ENCODE measurements around the gene CBFA2T3. TPM values are rescaled to one million over a fixed set of nuclear protein-coding genes. Genes with fewer than 3 reads are reported as not detected.

Gene CBFA2T3
- total and polyA plus RNA-seq, 2 of the 8 experiments (the other 6 are each of a cell fraction or from before 2014, with no cell fraction given) = 0.51 to 1.3 TPM

DNA sequence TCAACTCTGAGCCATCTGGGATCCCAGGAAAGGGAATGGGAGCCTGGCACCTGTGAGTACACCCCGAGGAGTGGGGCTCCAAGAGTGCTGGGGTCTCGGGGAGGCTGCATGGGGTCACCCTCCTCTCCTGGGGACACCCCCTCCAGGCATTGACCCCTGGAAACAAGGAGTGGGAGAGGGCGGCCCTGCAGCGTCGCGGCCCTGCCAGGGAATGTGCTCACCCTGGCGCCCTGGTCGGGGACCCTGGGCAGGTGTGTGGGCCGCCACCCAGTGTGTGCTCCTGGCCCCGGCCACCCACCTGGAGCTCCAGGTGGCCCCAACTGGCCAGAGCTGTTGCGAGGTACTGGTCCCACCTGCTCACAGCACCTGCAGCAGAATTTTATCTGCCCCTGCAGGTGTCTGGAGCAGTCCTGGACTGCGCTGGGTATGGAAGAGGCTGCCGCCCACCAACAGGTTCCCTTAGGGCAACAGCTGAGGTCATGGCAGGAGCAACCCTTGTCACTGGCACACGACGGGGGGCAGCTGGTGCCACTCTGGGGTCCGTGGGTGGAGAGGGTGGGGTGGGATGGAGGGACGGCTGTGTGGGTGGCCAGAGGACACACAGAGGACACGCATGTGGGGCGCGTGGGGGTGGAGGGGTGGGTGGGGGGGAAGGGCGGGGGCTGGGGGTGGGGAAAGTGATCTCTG is 105.1 kb downstream of the CBFA2T3 start:
- Histone ChIP-seq H2AFZ (ENCODE audit: low read length) (no peak overlapping the region), H4K91ac (replicated peaks; ENCODE audit: insufficient read length, low read length) (no peak overlapping the region), H3K27ac (ENCODE audit: low read depth, low read length) (no peak overlapping the region), H3K4me2 (ENCODE audit: insufficient read depth in 1 of 2, low read depth in 2 of 2, low read length in 2 of 2) (no peak overlapping the region), H4K20me1 (replicated peaks in 1 of 2; ENCODE audit: control insufficient read depth in 1 of 2, insufficient read depth in 2 of 2, low read length in 2 of 2) (no peaks in the 10 kb centered on the region), H3K79me1 (ENCODE audit: low read depth, low read length) (no peaks in the 10 kb centered on the region), H3K4me3 (ENCODE audit: extremely low read depth in 1 of 4, insufficient read depth in 2 of 4, low read depth in 3 of 4, low read length in 4 of 4) (no peak overlapping the region), H3K23ac (ENCODE audit: insufficient read length) (no peak overlapping the region), H3K56ac (replicated peaks; ENCODE audit: insufficient read length, low read depth, low read length) (no peak overlapping the region), H2BK15ac (ENCODE audit: low read length) (no peak overlapping the region), H3K23me2 (ENCODE audit: low read depth, low read length) (no peaks in the 10 kb centered on the region), H2BK20ac (ENCODE audit: low read length) (no peak overlapping the region), H3K14ac (ENCODE audit: insufficient read length) (no peak overlapping the region), H3K27me3 (replicated peaks in 1 of 4; ENCODE audit: control insufficient read depth in 3 of 4, extremely low read depth in 1 of 4, insufficient read depth in 3 of 4, low read length in 3 of 4) (no peaks in the 10 kb centered on the region), H3K18ac (ENCODE audit: extremely low read depth, low read length) (no peak overlapping the region), H4K8ac (ENCODE audit: extremely low read depth, insufficient read depth, low read length) (no peak overlapping the region), H3K9ac (replicated peaks in 1 of 4; ENCODE audit: extremely low read depth in 1 of 4, low read depth in 3 of 4, low read length in 3 of 4) (no peak overlapping the region), H2BK120ac (replicated peaks; ENCODE audit: low read depth, low read length) (no peak overlapping the region), H3K9me3 (ENCODE audit: insufficient read depth in 2 of 2, low read depth in 1 of 2, low read length in 1 of 2) (no peaks in the 10 kb centered on the region; a peak in 1 of 4 replicates), H3K36me3 (ENCODE audit: control insufficient read depth in 2 of 4, insufficient read depth in 4 of 4, low read length in 3 of 4) (no peaks in the 10 kb centered on the region), H2BK12ac (ENCODE audit: low read depth, low read length) (no peak overlapping the region), H3K4ac (replicated peaks; ENCODE audit: insufficient read length, low read depth, low read length) (no peak overlapping the region), H3K79me2 (ENCODE audit: control insufficient read depth in 1 of 2, insufficient read depth in 2 of 2, low read length in 2 of 2) (no peaks in the 10 kb centered on the region), H3K4me1 (replicated peaks in 1 of 4; ENCODE audit: control insufficient read depth in 3 of 4, insufficient read depth in 4 of 4, low read length in 3 of 4) (no peaks in the 10 kb centered on the region; a peak in 1 of 7 replicates), H2BK5ac (ENCODE audit: low read depth, low read length) (no peak overlapping the region), H4K5ac (ENCODE audit: insufficient read length, low read depth, low read length) (no peak overlapping the region), H2AK5ac (ENCODE audit: low read depth, low read length) (no peak overlapping the region)
- 91% methylated on average over 13 of the region's 21 CpGs; no CpG with 5 or more reads in 1 of the 2 experiments for WGBS, 2 experiments (ENCODE audit: extremely low coverage in 1 of 2, insufficient coverage in 1 of 2, insufficient read length in 1 of 2, insufficient replicate concordance in 2 of 2, low coverage in 1 of 2, low lambda C conversion rate in 2 of 2, missing lambda C conversion rate in 1 of 2)
- FAIRE-seq = no peak
- CTCF ChIA-PET (ENCODE audit: partially characterized antibody) = interaction anchor here (0.7 kb wide), 1 partner anchor 59 kb away, joined by 3 read pairs; no protein-coding TSS in a partner anchor
- POLR2A ChIA-PET (ENCODE audit: partially characterized antibody) = interaction anchor here (2.6 kb wide), 1 partner anchor 62 kb away, joined by 8 read pairs; no protein-coding TSS in a partner anchor
- DNase-seq (ENCODE audit: low read depth in 1 of 2, low spot score in 2 of 2) = no peak
- no peak for TF ChIP-seq EP300 (IDR thresholded peaks at IDR 0.05; ENCODE audit: borderline replicate concordance in 1 of 2, low read depth in 2 of 2, low read length in 2 of 2)
- no peak for TF ChIP-seq SIN3A (conservative IDR thresholded peaks at IDR 0.05 in 1 of 2, IDR thresholded peaks at IDR 0.05 in 1 of 2; ENCODE audit: low read depth in 1 of 2, low read length in 2 of 2)
- no peak for TF ChIP-seq POU5F1 (IDR thresholded peaks at IDR 0.05; ENCODE audit: low read depth, low read length)
- no peak for TF ChIP-seq SIRT6 (IDR thresholded peaks at IDR 0.05; ENCODE audit: low read length)
- no peak for TF ChIP-seq CHD2 (IDR thresholded peaks at IDR 0.05; ENCODE audit: low read length)
- TF ChIP-seq FOSL1 (IDR thresholded peaks at IDR 0.05; ENCODE audit: insufficient read depth, low read depth, low read length) = no peak
- TF ChIP-seq TBP (IDR thresholded peaks at IDR 0.05; ENCODE audit: low read depth, low read length) = no peak
- no peak for TF ChIP-seq POLR2A (IDR thresholded peaks at IDR 0.05; ENCODE audit: control extremely low read depth in 1 of 2, low read depth in 2 of 2, low read length in 2 of 2)
- no peak for TF ChIP-seq SRF (IDR thresholded peaks at IDR 0.05; ENCODE audit: low read depth, low read length)
- TF ChIP-seq TAF1 (IDR thresholded peaks at IDR 0.05; ENCODE audit: low read depth, low read length) = no peak
- TF ChIP-seq RNF2 (IDR thresholded peaks at IDR 0.05; ENCODE audit: borderline replicate concordance, low read depth, low read length, missing control alignments, poor library complexity, severe bottlenecking) = no peak
- TF ChIP-seq CBX5 (IDR thresholded peaks at IDR 0.05; ENCODE audit: low read depth, low read length) = no peak
- TF ChIP-seq EGR1 (IDR thresholded peaks at IDR 0.05; ENCODE audit: borderline replicate concordance, low read depth, low read length) = no peak
- TF ChIP-seq NRF1 (IDR thresholded peaks at IDR 0.05; ENCODE audit: low read depth, low read length) = no peak
